Activated T-helper 2 cell treated with anti-CD3 and anti-CD28 coated beads, Interferon-gamma antibody, Interleukin-2, Interleukin-4, amounts not matched to agents 10 μg/mL and 5 μg/mL and 100 μg/mL, durations not matched to agents 14 hours and 24 hours and 36 hours (primary cell): Measurements from ENCODE around the gene SIAH2. TPM values are rescaled to one million over a fixed set of nuclear protein-coding genes. Genes with fewer than 3 reads are reported as not detected.

Experiments
- DNase-seq: peaks from one replicate; pipeline ENCODE4 v3.0.0; 2021; ENCODE audit warnings: low spot score
- H3K27ac Mint-ChIP-seq: one replicate; pipeline ENCODE4 v1.8.0; 2021; ENCODE audit warnings: mixed read lengths
- H3K27me3 Mint-ChIP-seq: one replicate; pipeline ENCODE4 v1.8.0; 2021; ENCODE audit warnings: low read depth, mixed read lengths
- H3K36me3 Mint-ChIP-seq: one replicate; pipeline ENCODE4 v1.8.0; 2021; ENCODE audit warnings: low read depth, mixed read lengths
- H3K4me1 Mint-ChIP-seq: one replicate; pipeline ENCODE4 v1.8.0; 2021; ENCODE audit warnings: low read depth, mixed read lengths
- H3K4me3 Mint-ChIP-seq: one replicate; pipeline ENCODE4 v1.8.0; 2021; ENCODE audit warnings: low read depth, mild to moderate bottlenecking, moderate library complexity, mixed read lengths
- H3K9me3 Mint-ChIP-seq: one replicate; pipeline ENCODE4 v1.8.0; 2021; ENCODE audit warnings: mixed read lengths
- intact Hi-C: fragments of 100-400 bp; cut with micrococcal nuclease; formaldehyde crosslinking; loops from one replicate; pipeline ENCODE4 v1.15.1; 2023
- total RNA-seq: library from RNA; stranded (reverse); gene quantifications from 2 replicates; pipeline ENCODE4 v1.2.3, GENCODE V29; 2022

The SIAH2 gene
- total RNA-seq, 1 donor from 2014 or later, result 108 TPM

DNA sequence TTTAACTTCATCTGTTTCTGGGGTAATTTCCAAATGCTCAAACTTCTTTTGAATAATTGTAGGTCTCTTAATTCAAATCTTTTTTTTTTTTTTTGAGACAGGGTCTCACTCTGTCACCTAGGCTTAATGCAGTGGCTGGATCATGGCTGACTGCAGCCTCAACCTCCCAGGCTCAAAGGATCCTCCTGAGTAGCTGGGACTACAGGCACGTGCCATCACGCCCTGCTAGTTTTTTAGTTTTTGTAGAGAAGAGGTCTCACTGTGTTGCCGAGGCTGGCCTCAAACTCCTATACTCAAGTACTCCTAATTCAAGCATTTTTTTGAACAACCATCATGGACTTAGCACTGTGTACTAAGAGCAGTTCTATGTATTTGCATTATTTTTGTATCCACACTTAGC lies 3.8 kb upstream of the SIAH2 start:
- H3K27me3 Mint-ChIP-seq, result no peaks in the 10 kb centered on the region
- peak overlapping the region; percentile 64 for H3K27ac Mint-ChIP-seq
- peaks cover 9% of the 10 kb centered on the region for H3K36me3 Mint-ChIP-seq
- intact Hi-C loops, result loop anchor here (10.0 kb wide), 1 partner anchor 1438 kb away; no protein-coding TSS in a partner anchor
- H3K4me1 Mint-ChIP-seq, result peaks cover 35% of the 10 kb centered on the region
- DNase-seq, result no peak
- no peak overlapping the region for H3K4me3 Mint-ChIP-seq
- H3K9me3 Mint-ChIP-seq, result no peaks in the 10 kb centered on the region

DNA sequence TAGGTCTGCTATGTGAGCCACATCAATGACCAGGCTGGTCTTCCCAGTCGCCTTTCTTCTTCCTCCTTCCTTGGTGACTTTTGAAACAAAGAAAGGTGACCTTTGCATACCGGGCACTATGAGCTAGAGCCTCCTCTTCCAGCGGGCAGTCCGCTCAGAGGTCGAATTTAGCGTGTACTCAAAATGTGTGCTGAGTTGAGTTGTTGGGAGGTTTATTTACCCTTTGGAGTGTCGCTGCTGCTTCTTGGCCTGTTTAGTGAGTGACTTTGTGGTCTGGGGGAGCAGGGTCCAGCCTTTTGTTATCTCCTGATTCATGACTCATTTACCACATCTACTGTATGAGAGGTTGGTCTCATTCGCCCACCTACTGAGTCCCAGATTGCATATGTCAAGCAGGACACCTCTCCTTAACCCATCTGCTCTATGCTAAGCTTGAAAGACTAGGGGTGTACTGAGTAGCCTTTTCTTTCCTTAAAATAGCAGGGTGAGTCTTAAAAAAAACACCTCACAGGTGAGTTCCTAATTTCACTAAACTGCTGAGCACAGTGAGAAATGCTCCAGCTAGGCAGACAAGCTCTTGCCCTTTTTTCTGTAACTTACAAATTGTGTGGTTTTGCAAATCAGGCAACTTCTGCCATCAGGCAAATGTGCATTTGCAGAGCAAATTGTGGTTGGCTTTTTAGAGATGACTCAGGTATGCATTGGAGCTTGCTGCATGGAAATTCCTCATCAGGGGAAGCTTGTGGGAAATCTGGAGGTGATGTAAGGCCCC lies 3.2 kb upstream of the SIAH2 start:
- Mint-ChIP-seq H3K27me3 (no peaks in the 10 kb centered on the region), H3K36me3 (peaks cover 15% of the 10 kb centered on the region), H3K9me3 (no peaks in the 10 kb centered on the region), H3K27ac (peak overlapping the region; percentile 64), H3K4me3 (peak overlapping the region; percentile 59), H3K4me1 (peaks cover 36% of the 10 kb centered on the region)
- DNase-seq, result no peak
- intact Hi-C loops, result loop anchor here (10.0 kb wide), 1 partner anchor 1439 kb away; no protein-coding TSS in a partner anchor

DNA sequence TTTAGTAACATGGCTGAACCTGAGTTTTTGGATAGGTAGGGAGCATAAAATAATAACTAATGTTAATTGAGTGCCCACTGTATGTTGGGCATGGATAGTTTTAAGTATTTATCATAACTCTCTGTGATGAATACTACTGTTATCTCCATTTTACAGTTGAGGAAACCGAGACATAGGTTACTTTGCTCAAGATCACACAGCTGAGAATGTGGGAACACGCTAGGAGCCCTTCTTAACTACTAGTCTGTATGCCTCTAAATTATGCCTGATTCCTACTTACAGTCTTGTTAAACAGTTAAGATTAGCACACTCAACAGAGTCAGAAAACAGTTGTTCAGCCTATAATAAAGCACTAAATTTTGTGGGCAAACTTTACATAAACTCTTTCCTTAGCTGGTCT lies 2.0 kb upstream of the SIAH2 start:
- DNase-seq, result no peak
- Mint-ChIP-seq H3K4me3 (peak overlapping the region; percentile 100), H3K27me3 (no peaks in the 10 kb centered on the region), H3K4me1 (peaks cover 40% of the 10 kb centered on the region), H3K36me3 (peaks cover 26% of the 10 kb centered on the region), H3K9me3 (no peaks in the 10 kb centered on the region), H3K27ac (peak overlapping the region; percentile 100)
- intact Hi-C loops, result loop anchor here (5.0 to 10.0 kb wide), 4 partner anchors 63 to 1502 kb away; partner anchors contain the start of genes ERICH6 and MBNL1

DNA sequence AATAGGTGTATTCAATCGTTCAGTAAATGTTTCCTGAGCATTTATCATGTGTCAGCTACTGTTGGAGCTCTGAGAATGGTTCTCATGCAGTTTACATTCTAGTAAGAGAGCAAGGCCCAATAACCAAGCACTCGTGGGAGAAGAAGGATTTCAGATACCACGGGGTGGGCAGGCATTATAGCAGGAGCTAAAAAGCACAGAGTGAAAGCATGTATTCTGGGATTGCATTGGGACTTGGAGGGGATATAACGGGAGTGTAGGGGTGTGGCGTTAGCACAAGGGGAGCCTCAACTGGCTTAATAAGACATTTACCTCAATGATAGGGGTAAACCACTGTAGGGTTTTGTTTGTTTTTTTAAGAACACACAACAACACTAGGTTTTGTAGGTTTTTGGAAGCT lies 1.6 kb upstream of the SIAH2 start:
- intact Hi-C loops, result loop anchor here (5.0 to 10.0 kb wide), 4 partner anchors 62 to 1503 kb away; partner anchors contain the start of genes ERICH6 and MBNL1
- Mint-ChIP-seq H3K27me3 (no peaks in the 10 kb centered on the region), H3K9me3 (no peaks in the 10 kb centered on the region), H3K27ac (peak overlapping the region; percentile 100), H3K4me3 (peak overlapping the region; percentile 100), H3K36me3 (peaks cover 30% of the 10 kb centered on the region), H3K4me1 (peaks cover 43% of the 10 kb centered on the region)
- no peak for DNase-seq

DNA sequence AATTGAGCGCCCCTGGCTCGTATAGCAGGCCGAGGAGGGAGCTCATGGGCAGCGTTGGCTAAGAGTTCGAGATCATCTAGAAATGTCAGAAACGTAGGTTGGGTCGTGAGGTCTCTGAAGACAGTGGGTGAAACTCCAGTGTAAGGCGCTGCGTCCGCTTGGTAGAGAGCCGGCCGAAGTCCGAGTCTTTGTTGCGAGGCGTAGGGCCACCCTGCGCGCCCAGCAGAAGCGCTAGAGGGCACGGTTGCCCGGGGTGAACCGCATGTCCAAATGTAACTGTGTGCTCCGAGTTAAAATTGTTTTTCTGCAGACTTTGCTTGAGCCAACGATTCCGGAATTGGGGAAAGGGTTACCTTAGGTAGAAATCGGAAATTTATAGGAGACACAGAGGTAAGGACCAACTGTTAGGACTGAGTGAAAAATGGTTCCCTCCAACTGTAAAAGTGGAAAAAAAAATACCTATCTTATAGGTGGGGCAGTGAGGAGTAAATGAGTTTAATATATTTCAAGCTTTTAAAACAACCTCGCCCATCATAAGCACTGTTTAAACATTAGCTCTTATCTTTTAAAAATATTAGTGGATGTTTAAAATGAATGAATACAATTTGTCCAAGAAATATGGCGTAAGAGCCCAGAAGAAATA lies 993 bp upstream of the SIAH2 start:
- intact Hi-C loops, result loop anchor here (1.0 to 10.0 kb wide), 6 partner anchors 62 to 1503 kb away; partner anchors contain the start of genes EIF2A, ERICH6, MBNL1 and SERP1
- no peak for DNase-seq
- no peaks in the 10 kb centered on the region for H3K9me3 Mint-ChIP-seq
- peak overlapping the region; percentile 100 for H3K27ac Mint-ChIP-seq
- H3K4me3 Mint-ChIP-seq, result peak overlapping the region; percentile 100
- H3K4me1 Mint-ChIP-seq, result peaks cover 49% of the 10 kb centered on the region
- no peaks in the 10 kb centered on the region for H3K27me3 Mint-ChIP-seq
- H3K36me3 Mint-ChIP-seq, result peaks cover 36% of the 10 kb centered on the region

DNA sequence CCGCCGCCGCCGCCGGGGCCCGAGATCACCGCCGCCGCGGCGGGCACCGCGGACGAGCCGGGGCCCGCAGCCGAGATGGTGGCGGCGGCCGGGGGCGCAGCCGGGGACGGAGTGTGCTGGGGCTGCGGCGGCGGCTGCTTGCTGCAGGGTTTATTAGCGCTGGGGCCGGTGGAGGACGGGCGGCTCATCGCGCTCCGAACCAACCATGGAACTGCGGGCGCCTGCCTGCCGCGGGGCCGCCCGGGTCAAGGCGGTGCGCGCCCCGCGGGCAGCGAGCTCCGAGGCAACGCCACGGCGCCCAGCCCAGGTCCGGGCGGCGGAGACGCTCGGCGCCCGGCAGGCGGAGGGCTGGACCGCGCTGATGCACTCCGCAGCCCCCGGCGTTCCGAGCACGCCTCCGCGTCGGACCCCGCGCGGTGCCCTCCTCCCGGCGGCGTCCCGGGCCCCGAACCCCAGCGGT lies 277 bp downstream of the SIAH2 start:
- Mint-ChIP-seq H3K36me3 (peaks cover 46% of the 10 kb centered on the region), H3K27ac (no peak overlapping the region), H3K4me1 (peaks cover 56% of the 10 kb centered on the region), H3K9me3 (no peaks in the 10 kb centered on the region), H3K27me3 (no peaks in the 10 kb centered on the region), H3K4me3 (peak overlapping the region; percentile 98)
- intact Hi-C loops, result loop anchor here (1.0 to 10.0 kb wide), 6 partner anchors 60 to 1505 kb away; partner anchors contain the start of genes EIF2A, ERICH6, MBNL1 and SERP1
- DNase-seq, result no peak

DNA sequence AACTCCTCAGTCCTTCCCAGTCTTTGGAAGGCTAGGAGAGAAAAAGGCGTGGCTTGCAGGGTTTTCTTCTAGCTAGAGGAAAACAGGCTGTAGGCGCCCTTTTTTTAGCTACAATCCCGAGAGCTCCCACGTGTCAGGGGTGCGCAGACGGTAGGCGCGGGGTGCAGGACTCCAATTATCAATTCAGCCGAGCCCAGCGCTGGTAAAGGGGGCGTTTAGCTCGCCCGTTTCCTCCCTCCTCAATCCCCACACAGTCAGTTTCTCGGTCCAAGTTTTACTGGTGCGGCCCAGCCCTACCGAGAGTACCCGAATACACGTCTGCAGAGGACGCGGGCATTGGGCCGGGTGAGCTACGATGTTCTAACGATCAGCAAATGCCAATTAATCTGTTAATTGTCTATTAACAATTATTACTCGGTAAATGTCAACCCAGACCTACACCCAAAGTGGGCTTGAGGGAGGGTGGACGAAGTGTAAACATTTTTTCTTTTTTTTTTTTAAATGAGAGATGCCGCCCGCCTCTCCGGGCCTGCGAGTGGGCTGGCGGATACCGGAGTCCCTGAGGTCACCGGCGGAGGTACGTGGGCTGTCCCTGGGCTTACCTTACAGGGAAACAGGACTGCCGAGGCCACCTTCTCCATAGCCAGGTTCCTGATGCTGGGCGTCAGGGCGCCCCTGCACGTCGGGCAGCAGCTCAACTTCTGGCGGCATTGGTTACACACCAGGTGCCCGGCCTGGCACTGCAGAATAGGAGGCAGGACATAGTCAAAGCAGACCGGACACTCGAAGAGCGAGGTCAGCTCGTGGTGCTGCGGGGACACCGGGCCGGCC lies 923 bp downstream of the SIAH2 start:
- intact Hi-C loops, result loop anchor here (2.0 to 10.0 kb wide), 6 partner anchors 60 to 1505 kb away; partner anchors contain the start of genes ERICH6, GPR171 and MBNL1
- no peak for DNase-seq
- H3K4me1 Mint-ChIP-seq, result peaks cover 59% of the 10 kb centered on the region
- H3K27ac Mint-ChIP-seq, result peak overlapping the region; percentile 99
- no peaks in the 10 kb centered on the region for H3K27me3 Mint-ChIP-seq
- H3K36me3 Mint-ChIP-seq, result peaks cover 53% of the 10 kb centered on the region
- H3K9me3 Mint-ChIP-seq, result no peaks in the 10 kb centered on the region
- peak overlapping the region; percentile 98 for H3K4me3 Mint-ChIP-seq

DNA sequence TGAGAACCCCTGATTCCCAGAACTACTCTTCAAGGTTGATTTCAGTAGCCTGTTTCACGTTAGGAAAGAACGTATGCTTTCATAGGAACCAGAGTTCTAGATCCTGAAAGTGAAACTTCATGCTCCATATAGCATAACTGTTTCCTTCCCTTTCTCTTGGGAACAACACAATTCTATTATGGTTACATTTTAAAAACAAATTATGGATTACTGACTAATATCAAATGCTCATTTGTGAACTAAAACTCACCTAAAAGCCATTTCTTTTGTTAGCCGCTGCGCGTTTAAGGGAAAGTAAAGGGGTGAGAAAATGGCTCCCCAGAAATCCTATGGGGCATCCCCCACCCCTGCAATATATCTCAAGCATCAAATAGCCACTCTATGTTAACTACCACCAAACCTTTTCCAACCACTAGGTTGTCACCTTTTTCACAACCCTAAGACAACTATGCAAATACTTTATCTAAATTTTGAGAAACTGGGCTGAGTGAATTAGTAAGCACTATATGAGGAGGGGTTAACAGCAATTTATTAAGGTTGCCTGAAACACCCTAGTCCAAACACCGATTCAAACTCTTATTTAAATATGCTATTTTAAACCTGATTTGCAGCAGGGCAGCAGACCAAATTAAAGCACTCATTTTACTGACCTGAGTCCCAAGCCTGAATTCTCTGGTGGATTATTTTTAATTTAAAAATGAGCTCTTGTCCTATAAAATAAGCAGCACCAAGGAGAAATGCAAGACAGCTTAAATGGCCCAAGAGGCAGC lies 2.4 kb downstream of the SIAH2 start:
- H3K4me1 Mint-ChIP-seq, result peaks cover 52% of the 10 kb centered on the region
- no peak for DNase-seq
- H3K4me3 Mint-ChIP-seq, result peak overlapping the region; percentile 98
- intact Hi-C loops, result loop anchor here (1.0 to 10.0 kb wide), 11 partner anchors 9 to 1507 kb away; partner anchors contain the start of genes ERICH6, GPR171, MBNL1 and SELENOT
- H3K9me3 Mint-ChIP-seq, result no peaks in the 10 kb centered on the region
- peaks cover 67% of the 10 kb centered on the region for H3K36me3 Mint-ChIP-seq
- H3K27ac Mint-ChIP-seq, result peak overlapping the region; percentile 99
- no peaks in the 10 kb centered on the region for H3K27me3 Mint-ChIP-seq

DNA sequence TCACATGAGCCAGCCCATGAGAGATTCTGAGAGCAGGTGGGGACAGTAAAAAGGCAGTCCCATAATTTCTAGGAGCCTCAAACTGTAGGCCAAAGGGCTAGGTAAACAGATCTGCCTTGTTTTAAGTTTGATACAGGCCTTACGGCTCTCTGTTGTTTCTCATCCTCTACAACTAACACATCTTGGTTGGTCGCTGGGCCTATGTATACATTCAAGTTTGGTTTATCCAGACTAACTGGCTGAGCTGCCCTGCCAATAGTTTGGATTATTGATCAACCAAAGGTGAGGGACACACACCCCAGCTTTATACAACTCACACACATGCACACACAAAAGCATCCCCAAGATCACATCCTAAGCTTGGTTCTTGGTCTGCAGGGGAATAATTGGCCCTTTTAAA lies 3.0 kb downstream of the SIAH2 start:
- H3K36me3 Mint-ChIP-seq, result peaks cover 71% of the 10 kb centered on the region

DNA sequence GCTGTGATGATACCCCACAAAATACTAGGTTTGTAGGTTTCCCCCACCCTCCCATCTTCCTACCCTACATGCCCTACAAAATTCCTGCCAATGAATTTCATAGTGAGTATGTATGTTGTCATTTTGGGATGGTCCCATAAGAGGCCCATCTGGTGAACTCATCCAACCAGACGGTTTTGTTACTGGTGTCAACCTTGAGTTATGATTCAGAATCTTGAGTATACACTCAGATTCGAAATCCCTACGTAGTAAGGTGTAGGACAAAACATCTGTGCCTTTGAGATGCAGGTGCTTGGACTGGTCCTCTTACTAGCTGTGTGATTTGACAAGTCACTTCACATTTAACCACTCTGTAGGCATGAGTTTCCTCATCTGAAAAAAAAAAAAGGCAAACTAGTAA lies 3.6 kb downstream of the SIAH2 start:
- Mint-ChIP-seq H3K9me3 (no peaks in the 10 kb centered on the region), H3K36me3 (peaks cover 77% of the 10 kb centered on the region), H3K4me1 (peaks cover 45% of the 10 kb centered on the region), H3K27me3 (no peaks in the 10 kb centered on the region), H3K4me3 (peak overlapping the region; percentile 98), H3K27ac (peak overlapping the region; percentile 99)
- intact Hi-C loops, result no loop called here
- no peak for DNase-seq

More for the DNA sequence above, 3.0 kb downstream of the SIAH2 start:
- Mint-ChIP-seq H3K27me3 (no peaks in the 10 kb centered on the region), H3K27ac (peak overlapping the region; percentile 99), H3K9me3 (no peaks in the 10 kb centered on the region), H3K4me3 (peak overlapping the region; percentile 98), H3K4me1 (peaks cover 47% of the 10 kb centered on the region)
- no peak for DNase-seq
- intact Hi-C loops, result loop anchor here (1.0 to 10.0 kb wide), 11 partner anchors 9 to 1507 kb away; partner anchors contain the start of genes ERICH6, GPR171, MBNL1 and SELENOT

DNA sequence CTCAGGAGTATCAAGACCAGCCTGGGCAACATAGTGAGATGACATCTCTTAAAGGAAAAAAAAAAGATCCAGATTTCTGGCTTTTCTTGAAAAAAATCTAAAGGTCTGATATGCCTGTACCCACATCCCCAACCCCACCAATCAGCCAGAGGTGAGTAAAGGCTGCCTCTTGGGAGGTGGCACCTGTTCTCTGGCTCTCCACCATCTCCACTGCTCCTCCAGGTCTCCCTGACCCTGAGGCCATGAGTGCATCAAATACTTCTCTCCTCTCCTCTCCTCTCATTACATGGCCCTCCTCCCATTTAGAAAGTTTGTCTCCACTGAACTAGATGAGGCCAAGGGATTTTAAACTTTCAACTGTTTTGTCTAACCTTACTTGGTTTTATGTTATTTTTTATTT lies 5.2 kb downstream of the SIAH2 start:
- no peaks in the 10 kb centered on the region for H3K9me3 Mint-ChIP-seq
- intact Hi-C loops, result no loop called here
- peaks cover 56% of the 10 kb centered on the region for H3K4me1 Mint-ChIP-seq
- no peak for DNase-seq
- H3K36me3 Mint-ChIP-seq, result peaks cover 89% of the 10 kb centered on the region
- H3K4me3 Mint-ChIP-seq, result peak overlapping the region; percentile 77
- no peaks in the 10 kb centered on the region for H3K27me3 Mint-ChIP-seq
- H3K27ac Mint-ChIP-seq, result peak overlapping the region; percentile 75
